Mucosa of descending colon (tissue), 3 donors: ENCODE measurements around the gene RHBDL1. TPM values are rescaled to one million over a fixed set of nuclear protein-coding genes. Genes with fewer than 3 reads are reported as not detected.
A peak's percentile ranks its signal among the peaks of the same experiment; 100 is the strongest.

Source experiments
- ATAC-seq: fragments of 200-7000 bp; cut with Tn5 transposase; one replicate; pipeline ENCODE4 v1.9.1; 2020; ENCODE audit warnings: mild to moderate bottlenecking, moderate library complexity
- DNase-seq, 3 donors: peaks; one replicate each; pipeline ENCODE4 v3.0.0-alpha.2; 2020
- H3K36me3 ChIP-seq: fragments of 200-600 bp; one replicate; pipeline ENCODE4 v1.8.0; 2021; ENCODE audit warnings: low read depth, mild to moderate bottlenecking
- H3K4me1 ChIP-seq: fragments of 200-600 bp; one replicate; pipeline ENCODE4 v1.8.0; 2021; ENCODE audit warnings: low read depth, mild to moderate bottlenecking
- H3K4me3 ChIP-seq: fragments of 200-600 bp; one replicate; pipeline ENCODE4 v1.8.0; 2021; ENCODE audit warnings: mild to moderate bottlenecking
- H3K9me3 ChIP-seq: fragments of 200-600 bp; one replicate; pipeline ENCODE4 v1.8.0; 2021; ENCODE audit warnings: mild to moderate bottlenecking
- CTCF ChIP-seq: fragments of 200-600 bp; IDR thresholded peaks from one replicate; pipeline ENCODE4 v1.8.0; 2022; ENCODE audit warnings: antibody characterized with exemption, mild to moderate bottlenecking
- intact Hi-C, 2 donors: fragments of 100-400 bp; cut with DNase I in 1 of 2; cut with micrococcal nuclease in 1 of 2; formaldehyde crosslinking; loops; one replicate each; pipeline versions ENCODE4 v1.11.0 to v1.11.1; 2022; cut with DNase I, micrococcal nuclease
- total RNA-seq, 3 donors: library from RNA; stranded (reverse); fragmentation: NEBNext Ultra II Directional in 2 of 3; extraction: Animal tissue kit (Norgen Biotek cat#: 25700) in 2 of 3; gene quantifications; one replicate each; pipeline versions ENCODE4 v1.2.1 to v1.2.4, GENCODE V29; 2021 to 2023
- donor health status: DM: no; HTN: no; CAD: no; lungs with moderate emphysema.
- donor health status: DM: no; HTN: no; CAD: no.
- donor health status: DM: no; HTN: yes; CAD: no.

The RHBDL1 gene
- total RNA-seq, 3 donors from 2014 or later = 2.8 to 3.4 (median 3.0) TPM

- ATAC-seq = no peak
- intact Hi-C loops = no loop called here
- no peak for DNase-seq
- Histone ChIP-seq H3K4me3 (no peak overlapping the region), H3K4me1 (peaks cover 37% of the 10 kb centered on the region), H3K36me3 (peaks cover 13% of the 10 kb centered on the region), H3K9me3 (no peaks in the 10 kb centered on the region)
- no peak for TF ChIP-seq CTCF
These were observed 2.6 kb upstream of the RHBDL1 start for GRCh38 chr16:672851-673250.

GRCh38 chr16:673399-673991 is 2.0 kb upstream of the RHBDL1 start:
- intact Hi-C loops = no loop called here
- Histone ChIP-seq H3K9me3 (no peaks in the 10 kb centered on the region), H3K4me3 (no peak overlapping the region), H3K4me1 (peaks cover 37% of the 10 kb centered on the region), H3K36me3 (peaks cover 13% of the 10 kb centered on the region)
- DNase-seq (no peak), ATAC-seq (no peak)
- no peak for TF ChIP-seq CTCF

- ATAC-seq = no peak
- TF ChIP-seq CTCF = no peak
- H3K4me1 ChIP-seq = peaks cover 34% of the 10 kb centered on the region
- no peaks in the 10 kb centered on the region for H3K9me3 ChIP-seq
- peaks cover 13% of the 10 kb centered on the region for H3K36me3 ChIP-seq
- DNase-seq = peak in 2 of 3 donors; percentile 40 to 49
- intact Hi-C loops = no loop called here
- no peak overlapping the region for H3K4me3 ChIP-seq
These were observed 1.1 kb upstream of the RHBDL1 start for GRCh38 chr16:674214-674881.

- no peak for TF ChIP-seq CTCF
- peaks cover 11% of the 10 kb centered on the region for H3K36me3 ChIP-seq
- H3K4me1 ChIP-seq = peaks cover 39% of the 10 kb centered on the region
- H3K4me3 ChIP-seq = no peak overlapping the region
- intact Hi-C loops = no loop called here
- ATAC-seq (no peak), DNase-seq (peak in 2 of 3 donors; percentile 48 to 61)
- no peaks in the 10 kb centered on the region for H3K9me3 ChIP-seq
These were observed 553 bp downstream of the RHBDL1 start for GRCh38 chr16:675884-676564.

GRCh38 chr16:676565-676902 is 1.1 kb downstream of the RHBDL1 start:
- DNase-seq (no peak), ATAC-seq (no peak)
- H3K4me1 ChIP-seq = peaks cover 44% of the 10 kb centered on the region
- no peak for TF ChIP-seq CTCF
- peaks cover 6% of the 10 kb centered on the region for H3K36me3 ChIP-seq
- no peaks in the 10 kb centered on the region for H3K9me3 ChIP-seq
- intact Hi-C loops = no loop called here
- H3K4me3 ChIP-seq = no peak overlapping the region
